GM19328 (cell line): Measurements from ENCODE around the gene KAZALD1.

Experiments used
- ATAC-seq: cut with Tn5 transposase; IDR thresholded peaks from one replicate; pipeline ENCODE4 v1.9.1; 2021; ENCODE audit warnings: mild to moderate bottlenecking, moderate library complexity; ENCODE audit not compliant: unreplicated experiment

KAZALD1 gene

GRCh38 chr10:101061624-101062231, at the start of gene KAZALD1:
Gene KAZALD1, plus strand, starts transcription at chr10:101061989. Its CDS starts 604 bp downstream, at chr10:101062593.
- ATAC-seq, result no peak

GRCh38 chr10:101012525-101013364, 49.0 kb upstream of the KAZALD1 start:
- ATAC-seq, result no peak

GRCh38 chr10:101013365-101013825, 48.4 kb upstream of the KAZALD1 start:
- no peak for ATAC-seq

GRCh38 chr10:101014230-101014884, 47.4 kb upstream of the KAZALD1 start:
- ATAC-seq, result no peak

- no peak for ATAC-seq
Observed at GRCh38 chr10:101014966-101015581, 46.7 kb upstream of the KAZALD1 start.

GRCh38 chr10:101015582-101015973, 46.2 kb upstream of the KAZALD1 start:
- no peak for ATAC-seq

GRCh38 chr10:101016814-101017213, 45.0 kb upstream of the KAZALD1 start:
- no peak for ATAC-seq

- no peak for ATAC-seq
Observed at GRCh38 chr10:101018118-101018599, 43.6 kb upstream of the KAZALD1 start.

- no peak for ATAC-seq
Observed at GRCh38 chr10:101018600-101019439, 43.0 kb upstream of the KAZALD1 start.

- ATAC-seq, result no peak
Observed at GRCh38 chr10:101019440-101019703, 42.4 kb upstream of the KAZALD1 start.

- ATAC-seq, result no peak
Observed at GRCh38 chr10:101020427-101021075, 41.2 kb upstream of the KAZALD1 start.

- ATAC-seq, result no peak
Observed at GRCh38 chr10:101021239-101021638, 40.5 kb upstream of the KAZALD1 start.

GRCh38 chr10:101021692-101022251, 40.0 kb upstream of the KAZALD1 start:
- no peak for ATAC-seq

GRCh38 chr10:101022967-101023705, 38.7 kb upstream of the KAZALD1 start:
- ATAC-seq, result no peak

GRCh38 chr10:101027106-101027720, 34.6 kb upstream of the KAZALD1 start:
- ATAC-seq, result no peak

GRCh38 chr10:101028446-101029337, 33.1 kb upstream of the KAZALD1 start:
- no peak for ATAC-seq

- no peak for ATAC-seq
Observed at GRCh38 chr10:101029520-101030295, 32.1 kb upstream of the KAZALD1 start.
